AG09319 (cell line): Measurements from ENCODE around the gene ZDHHC13.

Experiments
- DNase-seq: peaks from one replicate; pipeline ENCODE4 v3.0.0-alpha.2; 2010; ENCODE audit warnings: low read depth; ENCODE audit errors: extremely low read depth
- TF ChIP-seq, protein P1 (sequence below): IDR thresholded peaks from 2 replicates; pipeline ENCODE4 v1.5.1; 2011; ENCODE audit warnings: low read depth, mild to moderate bottlenecking, inconsistent platforms, low read length, moderate library complexity

The ZDHHC13 gene

DNA sequence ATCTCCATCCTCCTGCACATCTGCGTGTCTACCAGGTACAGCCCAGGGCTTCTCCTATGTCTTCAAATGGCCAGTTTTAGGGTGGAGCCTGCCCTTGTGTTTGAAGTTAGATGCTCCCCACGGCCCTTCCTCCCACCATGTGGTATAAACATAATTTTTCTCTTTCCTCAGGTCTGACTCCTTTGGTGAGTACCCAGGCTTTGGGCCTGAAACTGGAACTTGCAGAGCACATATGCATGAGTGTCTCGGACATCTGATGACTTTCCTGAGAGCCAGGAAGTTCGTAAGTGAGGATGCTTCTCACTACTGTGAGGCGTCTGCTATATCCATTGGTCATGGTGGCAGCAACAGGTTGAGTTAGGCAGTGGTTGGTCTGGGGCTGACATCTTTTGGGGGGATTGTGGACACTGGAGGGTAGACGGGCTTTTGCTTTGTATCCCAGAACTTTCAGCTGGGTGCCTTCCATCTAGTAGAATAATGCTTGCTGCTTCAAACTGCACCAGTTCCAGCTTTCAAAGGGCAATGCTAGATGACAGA, 68.6 kb downstream of the ZDHHC13 start:
- no peak for DNase-seq
- TF ChIP-seq, protein P1, sequence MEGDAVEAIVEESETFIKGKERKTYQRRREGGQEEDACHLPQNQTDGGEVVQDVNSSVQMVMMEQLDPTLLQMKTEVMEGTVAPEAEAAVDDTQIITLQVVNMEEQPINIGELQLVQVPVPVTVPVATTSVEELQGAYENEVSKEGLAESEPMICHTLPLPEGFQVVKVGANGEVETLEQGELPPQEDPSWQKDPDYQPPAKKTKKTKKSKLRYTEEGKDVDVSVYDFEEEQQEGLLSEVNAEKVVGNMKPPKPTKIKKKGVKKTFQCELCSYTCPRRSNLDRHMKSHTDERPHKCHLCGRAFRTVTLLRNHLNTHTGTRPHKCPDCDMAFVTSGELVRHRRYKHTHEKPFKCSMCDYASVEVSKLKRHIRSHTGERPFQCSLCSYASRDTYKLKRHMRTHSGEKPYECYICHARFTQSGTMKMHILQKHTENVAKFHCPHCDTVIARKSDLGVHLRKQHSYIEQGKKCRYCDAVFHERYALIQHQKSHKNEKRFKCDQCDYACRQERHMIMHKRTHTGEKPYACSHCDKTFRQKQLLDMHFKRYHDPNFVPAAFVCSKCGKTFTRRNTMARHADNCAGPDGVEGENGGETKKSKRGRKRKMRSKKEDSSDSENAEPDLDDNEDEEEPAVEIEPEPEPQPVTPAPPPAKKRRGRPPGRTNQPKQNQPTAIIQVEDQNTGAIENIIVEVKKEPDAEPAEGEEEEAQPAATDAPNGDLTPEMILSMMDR, result no peak

DNA sequence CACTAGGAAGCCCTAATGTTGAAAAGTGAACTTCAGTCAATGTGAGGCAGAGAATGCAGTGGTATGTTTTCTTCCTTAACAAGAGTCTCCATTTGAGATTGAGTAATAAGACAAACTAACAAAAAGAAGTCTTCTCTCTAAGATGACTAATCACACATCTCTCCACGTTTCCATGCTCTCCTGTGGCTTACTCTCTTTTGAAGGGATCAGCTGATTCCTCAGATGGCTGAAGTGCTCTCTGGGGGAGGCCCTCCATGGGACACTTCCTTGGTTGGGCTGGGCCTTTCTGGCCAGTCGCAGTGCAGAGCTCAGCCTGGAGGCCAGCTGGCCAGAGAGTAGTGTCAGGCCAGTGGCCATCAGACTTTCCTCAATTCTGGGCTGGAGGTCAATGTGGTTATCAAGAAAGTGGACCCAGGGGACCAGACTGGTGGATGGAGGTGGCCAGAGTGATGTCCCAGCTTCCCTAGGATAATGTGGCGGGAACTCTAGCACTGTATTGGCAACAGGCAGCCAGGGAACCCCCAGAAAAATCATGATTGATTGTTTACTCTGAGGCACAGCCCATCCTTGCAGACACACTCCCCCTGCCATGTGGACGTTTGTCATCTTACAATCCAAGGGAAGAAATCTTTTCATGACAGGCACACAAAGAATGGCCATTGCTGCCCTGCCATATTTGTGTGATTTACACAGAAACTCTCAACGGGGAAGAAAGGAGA, 70.3 kb downstream of the ZDHHC13 start:
- TF ChIP-seq, protein P1, result no peak
- no peak for DNase-seq

DNA sequence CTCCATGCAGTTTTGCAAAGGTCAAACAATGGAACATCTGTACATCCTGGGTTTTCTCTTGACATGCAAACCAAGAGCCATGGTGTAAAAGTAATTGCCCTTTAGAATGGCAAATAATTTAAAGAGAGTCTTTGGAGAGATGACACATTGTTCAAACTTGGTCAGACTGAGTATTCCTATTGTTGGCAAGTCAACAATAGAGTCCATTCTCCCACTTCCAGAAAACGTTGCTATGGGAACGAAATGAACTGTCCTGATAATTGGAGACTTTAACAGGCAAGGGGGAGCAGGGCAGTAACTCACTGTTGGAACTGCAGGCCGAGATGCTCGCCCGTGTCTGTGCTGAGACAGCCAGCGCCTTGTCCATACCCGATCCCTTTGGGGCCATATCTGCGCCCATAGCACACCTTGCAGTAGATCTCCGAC, 70.9 kb downstream of the ZDHHC13 start:
- TF ChIP-seq, protein P1, result no peak
- no peak for DNase-seq

DNA sequence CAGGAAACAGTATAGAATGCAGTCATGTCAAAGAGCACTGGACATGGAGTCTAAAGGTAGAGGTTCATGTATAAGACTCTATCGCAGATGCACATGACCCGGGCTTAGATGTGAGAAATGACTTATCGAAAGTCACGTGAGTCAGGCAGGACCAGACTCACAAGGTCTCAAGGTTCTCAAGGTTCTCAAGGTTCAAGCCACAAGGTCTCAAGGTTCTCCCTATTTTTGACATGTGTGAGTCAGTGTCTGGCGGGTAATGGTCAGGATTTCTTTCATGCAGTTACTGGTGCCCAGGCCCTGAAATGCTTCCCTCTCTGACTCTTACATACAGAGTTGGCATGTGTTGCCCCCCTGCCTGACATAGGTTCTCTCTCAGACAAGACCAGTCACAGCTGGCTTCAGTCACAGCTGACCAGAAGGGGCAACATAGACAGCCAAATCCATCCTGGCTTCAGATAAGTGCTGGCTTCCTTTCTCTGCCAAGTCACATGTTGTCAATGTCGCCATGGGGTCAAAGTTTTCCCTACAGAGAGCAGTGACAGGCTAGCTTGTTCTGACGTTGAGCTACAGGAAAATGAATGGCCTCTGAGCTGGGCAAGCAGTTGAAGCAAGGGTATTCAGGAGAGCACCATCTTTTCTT, 74.7 kb downstream of the ZDHHC13 start:
- no peak for DNase-seq

DNA sequence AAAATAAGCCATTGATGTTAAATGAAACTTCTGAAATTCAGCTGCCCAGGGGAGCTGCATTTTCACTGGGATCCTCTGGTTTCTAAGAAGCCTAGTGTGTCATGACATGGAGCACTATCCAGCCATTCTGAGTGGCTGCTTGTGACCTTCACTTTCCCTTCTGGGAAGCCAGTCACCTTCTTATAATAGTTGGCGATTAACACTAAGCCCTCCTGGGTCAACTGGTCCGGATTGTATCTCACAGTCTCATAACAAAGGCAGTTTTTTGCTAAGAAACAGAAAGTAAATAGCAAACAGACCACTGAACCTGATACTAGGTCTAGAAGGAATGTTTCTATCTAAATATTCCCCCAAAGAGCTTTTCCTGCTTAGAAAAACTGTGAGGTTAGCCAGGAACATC, 76.9 kb downstream of the ZDHHC13 start:
- TF ChIP-seq, protein P1, result no peak
- DNase-seq, result no peak

More for the DNA sequence above, 74.7 kb downstream of the ZDHHC13 start:
- TF ChIP-seq, protein P1, result no peak

DNA sequence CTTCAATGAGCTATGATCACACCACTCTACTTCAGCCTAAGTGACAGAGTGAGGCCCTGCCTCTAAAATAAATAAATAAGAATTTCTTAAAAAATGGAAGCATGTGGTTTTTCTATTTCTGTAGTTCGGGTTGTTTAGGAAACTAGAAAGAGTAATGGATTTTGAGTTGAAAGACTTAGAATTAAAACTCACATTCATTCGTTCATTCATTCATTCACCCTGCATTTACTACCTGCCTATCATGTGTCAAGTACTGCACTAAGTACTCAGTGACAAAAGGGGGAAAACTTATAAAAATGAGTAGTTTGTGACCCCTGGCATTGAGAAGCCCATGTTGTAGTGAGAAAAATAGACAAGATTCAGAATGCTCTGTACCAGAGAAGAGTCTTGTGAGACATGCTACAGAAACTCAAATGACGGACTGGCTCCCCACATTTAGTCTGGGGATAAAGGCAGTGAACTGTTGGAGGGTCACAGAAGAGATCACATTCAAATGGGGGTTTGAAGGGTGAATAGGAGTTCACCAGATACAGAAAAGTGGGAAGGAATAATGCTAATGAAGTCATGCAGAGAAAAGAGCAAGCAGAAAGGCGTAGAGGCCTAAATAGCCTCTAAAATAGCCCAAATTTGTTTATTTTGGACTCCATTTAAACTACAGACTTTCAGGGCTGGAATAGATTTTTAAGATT, 77.8 kb downstream of the ZDHHC13 start:
- DNase-seq, result no peak
- TF ChIP-seq, protein P1, result no peak

DNA sequence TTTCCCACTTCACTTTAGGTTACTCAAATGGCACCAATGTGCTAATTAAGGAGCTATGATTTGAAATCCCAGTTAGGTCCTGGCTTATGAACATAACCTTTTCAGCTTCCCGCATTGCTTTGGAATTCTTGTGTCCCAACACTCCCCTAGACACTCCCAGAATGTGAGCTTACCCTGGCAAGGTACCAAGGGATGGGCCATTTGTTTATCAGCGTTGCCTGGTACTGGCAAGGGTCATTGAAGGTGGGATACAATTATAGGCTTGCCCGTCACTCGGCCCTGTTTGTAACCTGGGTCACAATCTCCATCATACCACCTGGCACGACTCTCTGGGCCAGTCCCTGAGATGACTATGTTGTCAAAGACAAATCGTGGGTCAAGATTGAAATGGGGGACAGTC, 79.5 kb downstream of the ZDHHC13 start:
- DNase-seq, result no peak
- TF ChIP-seq, protein P1, result no peak
